ENCODE data around the gene KRTAP27-1.

Gene KRTAP27-1

DNA sequence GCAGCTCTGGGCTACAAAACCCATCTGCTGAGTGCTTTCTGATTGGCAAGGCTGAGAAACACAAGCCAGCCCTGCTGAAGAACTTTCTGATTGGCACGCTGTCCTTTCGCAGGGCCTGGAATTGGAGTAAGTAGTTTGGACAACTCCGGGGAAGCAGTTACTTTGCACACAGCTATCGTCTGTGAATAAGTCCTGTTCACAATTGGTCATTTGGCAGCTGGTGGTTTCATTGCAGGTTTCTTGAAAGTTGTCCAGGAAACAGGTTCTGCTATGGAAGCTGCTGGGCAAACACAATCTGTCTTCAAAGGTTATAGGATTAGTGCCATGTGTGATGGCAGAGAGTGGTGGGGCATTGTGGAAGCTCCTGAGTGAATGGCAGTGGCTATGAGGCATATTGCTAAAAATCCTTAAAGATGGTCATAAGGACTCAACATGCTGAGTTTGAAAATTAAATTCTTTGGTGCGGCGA lies at the start of gene KRTAP27-1:
TSS of gene KRTAP27-1 (minus strand) at position 419 of the 469 bp plus-strand sequence. CDS start at position 393, 26 bp downstream.
- no peak for FAIRE-seq

DNA sequence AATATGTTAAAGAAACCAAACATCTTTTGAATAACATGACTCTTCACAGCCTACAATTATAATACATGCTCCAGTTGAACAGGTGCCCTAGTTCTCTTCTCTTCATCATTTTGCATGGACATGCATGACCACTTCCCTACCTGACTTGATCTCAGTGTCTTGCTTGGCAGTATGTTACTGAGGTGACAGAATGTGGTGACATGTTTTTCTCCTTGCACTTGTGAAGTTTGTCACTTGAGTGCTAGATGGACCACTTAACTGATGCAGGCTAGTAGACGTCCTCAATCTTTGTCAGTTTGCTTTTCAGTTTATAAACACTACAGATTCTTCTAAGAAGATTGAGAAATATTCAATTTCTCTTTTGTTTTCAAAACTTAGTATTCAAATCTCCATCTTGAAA lies 44.7 kb upstream of the KRTAP27-1 start:
- FAIRE-seq, result no peak

GRCh38 chr21:30372139-30372770 lies 34.8 kb upstream of the KRTAP27-1 start, which contains the start of gene KRTAP13-2:
Gene KRTAP13-2 (minus strand): TSS chr21:30372271. CDS start chr21:30372213, 58 bp downstream.
- no peak for FAIRE-seq

DNA sequence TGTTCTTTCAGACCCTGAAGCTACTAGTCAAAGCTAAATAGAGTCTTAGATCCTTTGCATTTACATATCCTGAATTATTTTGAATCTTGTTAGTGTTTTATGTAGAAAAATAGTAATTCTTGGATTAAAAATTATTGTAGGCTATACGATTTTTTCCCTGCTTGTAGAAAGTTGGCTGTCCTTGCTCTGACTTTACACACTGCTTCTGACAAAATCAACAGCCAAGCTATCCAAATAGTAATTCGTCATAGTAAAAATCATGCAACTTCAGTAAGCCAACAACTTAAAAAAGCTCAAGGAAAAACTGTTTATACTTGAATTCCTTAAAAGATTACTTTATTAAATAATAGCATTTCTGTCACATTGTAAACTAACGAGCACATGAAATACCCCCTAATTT lies 18.4 kb upstream of the KRTAP27-1 start:
- FAIRE-seq, result no peak

GRCh38 chr21:30354308-30355005 lies 17.0 kb upstream of the KRTAP27-1 start:
- FAIRE-seq, result no peak

GRCh38 chr21:30351534-30351933 lies 14.0 kb upstream of the KRTAP27-1 start:
- FAIRE-seq, result no peak

- no peak for FAIRE-seq
Measured at GRCh38 chr21:30349572-30349971, 12.1 kb upstream of the KRTAP27-1 start.

GRCh38 chr21:30348506-30348905 lies 11.0 kb upstream of the KRTAP27-1 start, which contains the start of gene KRTAP23-1:
Gene KRTAP23-1 (minus strand): TSS chr21:30348606. CDS start chr21:30348606, 0 bp downstream.
- no peak for FAIRE-seq

DNA sequence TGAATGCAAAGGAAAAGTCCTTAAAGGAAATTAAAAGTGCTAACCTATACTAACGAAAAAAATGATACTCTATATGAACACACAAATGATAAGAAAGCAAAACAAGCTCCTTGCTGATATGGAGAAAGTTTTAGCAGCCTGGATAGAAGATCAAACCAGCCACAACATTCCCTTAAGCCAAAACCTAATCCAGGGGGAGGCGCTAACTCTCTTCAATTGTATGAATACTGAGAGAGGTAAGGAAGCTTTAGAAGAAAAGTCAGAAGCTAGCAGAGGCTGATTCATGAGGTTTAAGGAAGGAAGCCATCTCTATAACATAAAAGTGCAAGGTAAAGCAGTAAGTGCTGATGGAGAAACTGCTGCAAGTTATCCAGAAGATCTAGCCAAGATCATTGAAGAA lies 7.5 kb upstream of the KRTAP27-1 start:
- no peak for FAIRE-seq

- peak; percentile 9 for FAIRE-seq
Measured at GRCh38 chr21:30340714-30341573, 3.5 kb upstream of the KRTAP27-1 start.

DNA sequence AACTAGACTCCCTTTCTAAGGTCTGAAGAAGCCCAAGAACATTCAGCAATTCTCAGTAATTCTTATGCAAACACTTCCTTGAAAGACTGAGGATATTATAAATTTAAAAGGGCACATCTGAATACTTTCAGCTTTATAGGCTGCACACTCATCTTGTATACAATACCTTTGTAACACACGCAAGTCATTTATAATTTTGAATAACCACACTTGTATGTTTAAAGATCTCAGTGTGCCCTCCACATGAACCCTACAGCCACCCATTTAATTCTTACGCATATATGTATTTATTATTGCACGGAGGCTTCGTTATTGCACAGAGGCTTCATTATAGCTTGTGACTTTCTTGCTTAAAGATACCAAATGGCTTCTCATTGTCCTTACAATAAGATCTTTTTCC lies 1.2 kb upstream of the KRTAP27-1 start:
- FAIRE-seq, result no peak

GRCh38 chr21:30337772-30338171 lies 278 bp upstream of the KRTAP27-1 start:
- FAIRE-seq, result no peak

DNA sequence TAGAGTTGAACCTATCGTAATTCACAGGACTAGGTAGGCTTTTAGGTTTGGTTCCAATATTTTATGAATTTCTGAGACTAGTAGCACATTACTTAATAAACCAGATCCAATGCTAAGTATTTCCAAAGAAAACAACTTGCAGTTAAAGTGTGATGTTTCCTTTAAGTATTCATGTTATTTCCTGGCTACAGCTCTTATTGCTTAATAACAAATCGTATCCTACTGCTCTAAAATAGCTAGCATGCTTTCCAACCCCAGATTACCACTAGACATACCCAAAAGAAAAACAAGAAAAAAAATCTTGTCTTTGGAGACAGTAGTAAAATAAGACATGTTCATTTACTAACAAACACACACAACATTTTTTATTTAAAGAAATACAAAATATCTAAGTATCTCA lies 898 bp downstream of the KRTAP27-1 start:
- no peak for FAIRE-seq

- FAIRE-seq, result no peak
Measured at GRCh38 chr21:30333736-30334135, 3.8 kb downstream of the KRTAP27-1 start.

DNA sequence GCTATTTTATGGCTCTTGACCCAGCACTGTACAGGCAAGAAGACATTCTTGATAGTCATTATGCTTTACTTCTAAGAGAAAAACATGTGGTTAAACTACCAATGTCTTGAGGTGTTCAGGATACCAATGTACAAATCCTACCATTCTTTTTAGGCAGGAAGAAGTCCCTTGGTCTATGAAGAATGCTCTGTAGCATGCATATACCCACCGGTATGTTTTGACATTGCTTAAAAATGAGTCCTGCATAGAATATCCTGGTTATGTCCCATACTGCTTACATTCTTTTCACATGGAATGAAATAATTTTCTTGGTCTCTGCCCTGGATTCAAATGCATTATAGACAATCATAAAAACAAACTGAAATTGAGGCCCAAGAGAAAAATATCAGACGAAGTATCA lies 4.8 kb downstream of the KRTAP27-1 start:
- FAIRE-seq, result no peak

- FAIRE-seq, result no peak
Measured at GRCh38 chr21:30329203-30329875, 8.2 kb downstream of the KRTAP27-1 start.

- FAIRE-seq, result no peak
Measured at GRCh38 chr21:30326390-30326789, 11.1 kb downstream of the KRTAP27-1 start.

DNA sequence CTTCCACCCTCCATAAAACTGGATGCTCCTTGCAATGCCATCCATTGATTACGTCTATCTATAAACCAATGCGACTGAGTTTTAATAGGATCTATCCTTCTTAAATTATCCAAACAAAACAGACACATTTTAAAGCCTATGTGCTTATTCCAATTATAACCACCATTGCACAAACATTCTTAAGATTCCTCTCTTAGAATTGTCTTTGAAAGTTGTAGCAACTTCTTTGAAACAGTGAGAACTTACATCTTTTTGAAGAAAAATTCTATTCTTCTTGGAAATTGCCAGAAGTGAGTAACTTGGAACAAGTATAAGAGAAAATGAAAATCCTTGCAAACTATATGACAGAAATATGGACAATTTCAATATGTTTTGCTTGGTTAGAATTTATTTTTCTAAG lies 17.3 kb downstream of the KRTAP27-1 start, which contains the start of gene KRTAP26-1:
TSS of gene KRTAP26-1 (minus strand) at position 101 of the 400 bp plus-strand sequence. CDS start 280 bp downstream, outside the sequence.
- no peak for FAIRE-seq

DNA sequence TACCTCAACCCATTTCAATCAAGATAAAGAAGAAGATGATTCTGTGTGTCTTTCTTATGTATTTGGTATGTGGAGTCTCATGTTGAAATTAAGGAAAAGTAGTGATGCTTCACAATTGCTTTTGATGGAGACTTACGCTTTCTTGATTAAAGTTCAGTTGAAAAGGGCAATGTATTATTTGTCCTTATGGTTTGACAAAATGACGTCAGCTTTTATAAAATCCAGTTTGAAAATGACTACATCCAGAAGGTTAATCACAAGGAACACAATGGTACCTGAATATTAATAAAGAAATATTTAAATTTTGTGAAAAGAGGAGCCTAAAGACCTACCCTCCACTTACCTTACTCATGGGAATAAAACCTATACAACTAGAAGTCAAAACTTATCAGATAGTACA lies 21.8 kb downstream of the KRTAP27-1 start:
- no peak for FAIRE-seq

GRCh38 chr21:30306884-30307283 lies 30.6 kb downstream of the KRTAP27-1 start:
- FAIRE-seq, result no peak

- FAIRE-seq, result no peak
Measured at GRCh38 chr21:30305136-30305535, 32.4 kb downstream of the KRTAP27-1 start.

GRCh38 chr21:30289215-30289614 lies 48.3 kb downstream of the KRTAP27-1 start, which contains the start of gene KRTAP25-1:
Gene KRTAP25-1 (minus strand): TSS chr21:30289514. CDS start chr21:30289490, 24 bp downstream.
- FAIRE-seq, result no peak
